T-helper 2 cell treated with Interferon-gamma antibody and Interleukin-4, amounts not matched to agents 5 μg/mL and 100 μg/mL, for 36 hours (primary cell): Measurements from ENCODE around the gene TRAPPC1.
A peak's percentile ranks its signal among the peaks of the same experiment; 100 is the strongest.

Experiments used
- DNase-seq: peaks from one replicate; pipeline ENCODE4 v3.0.0; 2021; ENCODE audit warnings: low spot score
- H3K27ac Mint-ChIP-seq: one replicate; pipeline ENCODE4 v1.8.0; 2021; ENCODE audit warnings: mild to moderate bottlenecking, mixed read lengths
- H3K27me3 Mint-ChIP-seq: one replicate; pipeline ENCODE4 v1.8.0; 2021; ENCODE audit warnings: low read depth, mixed read lengths
- H3K36me3 Mint-ChIP-seq: one replicate; pipeline ENCODE4 v1.8.0; 2021; ENCODE audit warnings: low read depth, mixed read lengths
- H3K4me1 Mint-ChIP-seq: one replicate; pipeline ENCODE4 v1.8.0; 2021; ENCODE audit warnings: low read depth, mixed read lengths
- H3K4me3 Mint-ChIP-seq: one replicate; pipeline ENCODE4 v1.8.0; 2022; ENCODE audit warnings: mild to moderate bottlenecking, moderate library complexity, mixed read lengths
- H3K9me3 Mint-ChIP-seq: one replicate; pipeline ENCODE4 v1.8.0; 2021; ENCODE audit warnings: mixed read lengths

Gene TRAPPC1, protein sequence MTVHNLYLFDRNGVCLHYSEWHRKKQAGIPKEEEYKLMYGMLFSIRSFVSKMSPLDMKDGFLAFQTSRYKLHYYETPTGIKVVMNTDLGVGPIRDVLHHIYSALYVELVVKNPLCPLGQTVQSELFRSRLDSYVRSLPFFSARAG

DNA sequence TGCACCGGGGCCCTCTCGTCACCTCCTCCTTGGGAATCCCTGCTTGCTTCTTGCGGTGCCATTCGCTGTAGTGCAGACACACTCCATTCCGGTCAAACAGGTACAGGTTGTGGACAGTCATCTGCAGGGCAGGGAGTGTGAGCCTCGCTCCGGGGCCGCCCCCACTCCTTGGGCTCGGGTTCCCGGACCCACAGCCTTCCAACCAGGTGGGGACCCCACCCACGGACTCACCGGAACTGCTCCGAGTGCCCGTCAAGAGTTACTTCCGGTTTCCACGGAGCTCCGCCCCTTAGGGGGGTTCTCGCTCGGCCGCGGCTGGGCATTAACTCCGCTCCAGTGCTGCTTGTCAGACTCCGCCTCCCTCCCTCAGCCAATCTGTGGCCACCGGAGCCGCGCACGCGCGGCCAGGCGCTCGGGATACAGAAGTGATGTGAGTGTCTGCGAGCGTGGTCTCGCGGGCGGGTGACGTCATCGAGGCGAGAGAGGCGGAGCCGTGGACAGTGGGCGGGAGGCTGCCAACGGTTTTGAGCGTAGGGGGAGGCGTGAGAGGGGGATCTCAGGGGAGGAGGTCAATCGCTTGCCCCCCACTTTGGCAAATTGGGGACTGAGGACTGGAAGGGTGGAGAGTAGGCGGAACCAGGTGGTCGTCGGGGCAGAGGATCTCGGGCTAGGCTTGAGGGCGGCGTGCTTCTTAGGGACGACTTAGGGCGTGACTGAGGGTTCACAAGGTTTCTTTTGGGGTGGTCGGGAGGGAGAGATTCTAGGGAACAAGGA is at the start of gene TRAPPC1, which contains the start of gene CNTROB:
Gene TRAPPC1, minus strand, starts transcription at position 238 of the 774 bp plus-strand sequence. Its CDS starts 117 bp downstream, at position 121.
Gene CNTROB, plus strand, starts transcription at position 498 of the 774 bp plus-strand sequence. CDS start 874 bp downstream, outside the sequence.
- no peaks in the 10 kb centered on the region for H3K9me3 Mint-ChIP-seq
- H3K36me3 Mint-ChIP-seq: peaks cover 32% of the 10 kb centered on the region
- H3K27ac Mint-ChIP-seq: peak within 1 kb of the TSS; percentile 99
- H3K27me3 Mint-ChIP-seq: no peaks in the 10 kb centered on the region
- peak within 1 kb of the TSS; percentile 97 for H3K4me3 Mint-ChIP-seq
- peak; percentile 100 for DNase-seq
- H3K4me1 Mint-ChIP-seq: peaks cover 37% of the 10 kb centered on the region

DNA sequence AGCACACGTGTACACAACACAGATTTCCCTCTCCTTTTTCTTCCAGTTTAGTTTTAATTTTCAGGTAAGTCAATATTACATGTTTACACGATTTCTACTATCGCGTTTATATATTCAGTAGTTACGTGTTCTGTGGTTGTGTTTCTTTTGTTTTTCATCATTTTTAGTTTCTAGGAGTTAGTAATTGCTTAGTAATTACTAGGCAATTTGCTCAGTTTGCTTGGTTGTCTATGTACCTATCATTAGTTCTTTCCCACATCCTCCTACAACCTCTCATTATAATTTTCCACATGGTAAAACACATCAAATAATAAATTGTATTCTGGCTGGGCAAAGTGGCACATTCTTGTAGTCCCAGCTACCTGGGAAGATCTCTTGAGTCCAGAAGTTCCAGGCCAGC is 46.1 kb upstream of the TRAPPC1 start:
- peaks cover 5% of the 10 kb centered on the region for H3K4me1 Mint-ChIP-seq
- H3K4me3 Mint-ChIP-seq: no peak overlapping the region
- peaks cover 7% of the 10 kb centered on the region for H3K36me3 Mint-ChIP-seq
- H3K27ac Mint-ChIP-seq: no peak overlapping the region
- no peak for DNase-seq
- peaks cover 5% of the 10 kb centered on the region for H3K27me3 Mint-ChIP-seq
- H3K9me3 Mint-ChIP-seq: peaks cover 24% of the 10 kb centered on the region

DNA sequence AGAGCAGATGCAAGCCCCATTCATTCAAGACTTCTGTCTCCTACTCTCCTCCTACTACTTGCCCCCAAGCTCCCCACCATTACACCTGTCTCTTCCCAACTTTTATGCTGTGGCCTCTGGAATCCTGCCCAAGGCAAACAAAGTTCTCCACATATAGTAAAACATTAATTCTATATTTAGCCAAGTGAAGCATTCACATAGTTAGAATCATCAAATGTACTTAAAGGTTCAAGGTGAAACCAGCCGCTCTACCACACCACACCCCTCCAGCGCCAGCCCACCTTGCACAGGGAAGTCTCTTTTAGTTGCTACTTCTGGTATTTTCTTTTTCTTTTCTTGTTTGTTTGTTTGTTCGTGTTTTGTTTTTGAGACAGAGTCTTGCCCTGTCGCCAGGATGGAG is 45.3 kb upstream of the TRAPPC1 start:
- no peak overlapping the region for H3K27ac Mint-ChIP-seq
- no peak for DNase-seq
- H3K4me1 Mint-ChIP-seq: no peaks in the 10 kb centered on the region
- H3K36me3 Mint-ChIP-seq: peaks cover 7% of the 10 kb centered on the region
- H3K27me3 Mint-ChIP-seq: peaks cover 3% of the 10 kb centered on the region
- H3K9me3 Mint-ChIP-seq: peaks cover 24% of the 10 kb centered on the region
- H3K4me3 Mint-ChIP-seq: no peak overlapping the region

DNA sequence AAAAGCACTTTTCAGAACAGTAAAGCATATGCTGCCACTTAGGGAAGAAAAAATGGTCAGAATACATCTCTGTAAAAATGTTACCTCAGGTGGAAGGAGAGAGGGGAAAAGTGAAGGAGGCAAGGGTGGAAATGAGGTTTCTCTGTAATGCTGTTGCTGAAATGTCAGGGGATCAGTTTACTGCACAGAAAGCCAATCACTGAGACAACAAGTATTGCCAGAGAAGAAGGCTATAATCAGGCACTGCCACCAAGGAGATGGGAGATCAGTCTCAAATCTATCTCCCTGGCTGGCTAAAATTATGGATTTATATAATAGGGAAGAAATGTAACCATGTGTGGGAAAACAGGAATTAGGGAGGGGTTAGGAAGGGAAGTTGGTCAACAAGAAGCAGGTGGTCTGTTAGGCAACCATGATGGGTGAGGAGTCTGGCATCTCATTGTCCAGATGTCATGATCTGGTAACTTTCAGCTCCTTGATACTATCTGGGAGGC is 42.9 kb upstream of the TRAPPC1 start:
- H3K36me3 Mint-ChIP-seq: peaks cover 7% of the 10 kb centered on the region
- H3K4me3 Mint-ChIP-seq: no peak overlapping the region
- H3K27ac Mint-ChIP-seq: no peak overlapping the region
- no peaks in the 10 kb centered on the region for H3K4me1 Mint-ChIP-seq
- no peak for DNase-seq
- peaks cover 12% of the 10 kb centered on the region for H3K27me3 Mint-ChIP-seq
- H3K9me3 Mint-ChIP-seq: peaks cover 24% of the 10 kb centered on the region

DNA sequence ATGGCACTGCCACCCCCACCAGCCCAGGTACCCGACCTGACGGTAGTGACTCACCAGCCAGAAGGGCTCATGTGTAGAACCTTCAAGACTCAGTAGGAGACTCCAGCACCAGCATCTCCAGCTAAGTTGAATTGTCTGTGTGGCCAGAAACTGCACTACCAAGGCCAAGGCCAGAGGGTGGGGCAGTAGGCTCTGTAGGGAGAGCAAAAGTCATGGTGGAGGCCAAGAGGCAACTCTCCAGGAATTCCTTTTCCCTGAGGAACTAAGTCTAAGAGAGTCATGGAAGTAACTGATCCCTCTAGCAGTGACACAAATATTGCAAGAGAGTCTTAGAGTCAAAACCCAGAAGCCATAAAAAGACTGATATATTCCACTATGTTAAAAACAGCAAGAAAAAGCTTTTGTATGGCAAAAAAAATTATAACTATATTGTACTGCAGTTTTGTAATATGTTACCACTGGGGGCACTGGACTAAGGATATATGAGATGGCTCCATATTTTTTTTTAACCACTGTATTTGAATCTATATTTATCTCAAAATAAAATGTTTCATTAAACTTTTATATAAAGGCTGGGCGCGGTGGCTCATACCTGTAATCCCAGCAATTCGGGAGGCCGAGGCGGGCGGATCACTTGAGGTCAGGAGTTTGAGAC is 40.5 kb upstream of the TRAPPC1 start:
- Mint-ChIP-seq H3K27me3 (peaks cover 11% of the 10 kb centered on the region), H3K27ac (no peak overlapping the region), H3K36me3 (peaks cover 7% of the 10 kb centered on the region), H3K4me3 (no peak overlapping the region), H3K4me1 (peaks cover 3% of the 10 kb centered on the region), H3K9me3 (peaks cover 21% of the 10 kb centered on the region)
- no peak for DNase-seq

DNA sequence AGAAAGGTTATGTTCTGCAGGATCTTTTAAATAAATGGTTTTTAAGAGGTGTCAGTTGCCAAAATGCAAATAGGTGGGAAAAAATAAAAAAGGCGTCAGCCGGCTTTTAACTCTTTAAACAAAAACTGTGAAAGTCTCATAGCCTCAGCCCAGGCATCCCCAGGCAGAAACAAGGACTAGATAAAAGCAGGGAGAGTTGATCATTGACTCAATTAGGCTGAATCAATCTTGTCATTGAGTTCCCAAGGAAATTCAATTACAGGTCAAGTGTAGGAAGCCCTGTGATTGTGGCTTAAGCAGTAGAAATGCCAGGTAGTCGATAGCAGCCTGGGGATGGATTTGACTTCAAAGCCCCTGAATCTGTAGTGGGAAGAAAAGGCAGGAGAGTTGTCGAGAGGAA is 39.9 kb upstream of the TRAPPC1 start:
- Mint-ChIP-seq H3K4me3 (no peak overlapping the region), H3K36me3 (peaks cover 7% of the 10 kb centered on the region), H3K27me3 (peaks cover 11% of the 10 kb centered on the region), H3K27ac (no peak overlapping the region), H3K4me1 (peaks cover 3% of the 10 kb centered on the region), H3K9me3 (peaks cover 16% of the 10 kb centered on the region)
- no peak for DNase-seq

DNA sequence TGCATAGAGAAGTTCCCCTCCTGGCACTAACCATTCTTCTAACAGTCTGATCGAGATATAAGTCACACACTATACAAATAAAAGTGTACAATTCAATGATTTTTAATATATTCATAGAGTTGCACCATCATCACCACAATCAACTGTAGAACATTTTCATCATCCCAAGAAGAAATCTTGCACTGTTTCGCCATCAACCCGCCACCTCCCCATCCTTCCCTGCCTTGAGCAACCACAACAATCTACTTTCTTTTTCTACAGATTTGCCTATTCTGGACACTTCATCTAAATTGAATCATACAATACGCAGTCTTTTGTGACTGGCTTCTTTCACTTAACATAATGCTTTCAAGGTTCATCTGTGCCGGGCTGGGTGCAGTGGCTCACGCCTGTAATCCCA is 37.7 kb upstream of the TRAPPC1 start:
- no peak overlapping the region for H3K27ac Mint-ChIP-seq
- H3K4me3 Mint-ChIP-seq: no peak overlapping the region
- H3K9me3 Mint-ChIP-seq: peaks cover 3% of the 10 kb centered on the region
- H3K36me3 Mint-ChIP-seq: peaks cover 2% of the 10 kb centered on the region
- no peak for DNase-seq
- H3K4me1 Mint-ChIP-seq: peaks cover 3% of the 10 kb centered on the region
- peaks cover 11% of the 10 kb centered on the region for H3K27me3 Mint-ChIP-seq

DNA sequence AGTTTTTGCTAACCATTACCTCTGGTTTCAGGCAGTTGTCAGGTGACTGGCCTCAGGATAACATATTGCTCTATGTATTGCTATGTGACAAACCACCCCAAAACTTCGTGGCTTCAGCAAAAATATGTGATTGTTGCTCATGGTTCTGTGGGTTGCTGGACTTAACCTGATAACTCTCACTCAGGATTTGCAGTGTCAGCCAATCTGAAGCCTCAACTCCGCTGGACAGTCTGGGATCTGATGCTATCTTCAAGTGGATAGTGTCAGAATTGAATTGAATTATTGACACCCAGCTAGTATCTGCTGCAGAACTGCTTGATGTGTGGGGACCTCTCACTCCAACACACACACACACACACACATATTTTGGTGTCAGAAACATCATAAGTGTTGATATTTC is 36.0 kb upstream of the TRAPPC1 start:
- peaks cover 3% of the 10 kb centered on the region for H3K4me1 Mint-ChIP-seq
- no peak overlapping the region for H3K4me3 Mint-ChIP-seq
- H3K36me3 Mint-ChIP-seq: no peaks in the 10 kb centered on the region
- DNase-seq: no peak
- H3K27ac Mint-ChIP-seq: no peak overlapping the region
- no peaks in the 10 kb centered on the region for H3K9me3 Mint-ChIP-seq
- peaks cover 11% of the 10 kb centered on the region for H3K27me3 Mint-ChIP-seq

DNA sequence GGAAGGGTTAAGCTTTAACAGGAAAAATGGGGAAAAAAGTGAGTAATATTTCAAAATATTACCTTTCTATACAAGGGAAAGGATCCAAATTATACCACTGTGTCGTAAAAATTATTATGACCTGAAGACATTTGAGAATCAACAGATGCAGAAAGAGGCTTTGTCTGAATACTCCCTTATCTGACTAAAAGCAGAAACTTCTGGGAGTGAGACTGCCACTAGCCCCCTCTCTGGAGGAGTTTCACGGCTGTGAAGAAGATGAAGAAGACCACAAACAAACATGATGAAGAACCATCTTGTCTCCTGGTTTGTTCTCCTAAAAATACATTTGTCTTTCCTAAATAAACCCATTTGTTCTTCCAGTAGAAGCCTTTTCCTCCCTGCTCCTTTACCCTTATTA is 29.7 kb upstream of the TRAPPC1 start:
- H3K27me3 Mint-ChIP-seq: peaks cover 8% of the 10 kb centered on the region
- H3K4me1 Mint-ChIP-seq: no peaks in the 10 kb centered on the region
- no peak overlapping the region for H3K27ac Mint-ChIP-seq
- no peak for DNase-seq
- H3K9me3 Mint-ChIP-seq: no peaks in the 10 kb centered on the region
- H3K36me3 Mint-ChIP-seq: no peaks in the 10 kb centered on the region
- no peak overlapping the region for H3K4me3 Mint-ChIP-seq

DNA sequence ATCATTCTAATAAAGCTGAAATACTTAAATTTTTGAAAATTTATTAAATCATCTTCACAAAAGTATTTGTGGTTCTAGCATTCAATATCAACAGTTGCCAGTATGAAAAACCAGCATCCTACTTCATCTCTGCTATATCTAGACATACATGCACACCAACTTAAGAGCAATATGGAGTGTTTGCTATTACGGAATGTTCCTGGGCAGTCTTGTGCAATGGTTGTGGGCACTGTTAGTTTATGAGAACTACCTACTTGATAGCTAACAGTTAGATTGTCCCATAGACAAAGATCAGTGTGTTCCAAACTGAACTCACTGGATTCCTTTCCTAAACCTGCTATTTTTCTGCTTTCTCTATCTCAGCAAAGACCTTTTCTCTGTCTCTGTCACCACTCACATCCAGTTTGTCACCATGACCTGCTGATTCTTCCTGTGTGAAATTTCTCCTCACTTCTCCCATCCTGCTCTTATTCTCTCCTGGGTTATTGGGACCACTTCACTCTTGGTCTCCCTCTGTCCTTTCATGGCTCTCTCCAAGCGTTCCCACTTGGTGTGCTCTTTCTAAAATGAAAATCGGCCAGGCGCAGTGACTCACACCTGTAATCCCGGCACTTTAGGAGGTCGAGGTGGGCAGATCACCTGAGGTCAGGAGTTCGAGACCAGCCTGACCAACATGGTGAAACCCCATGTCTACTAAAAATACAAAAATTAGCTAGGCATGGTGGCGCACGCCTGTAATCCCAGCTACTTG is 27.9 kb upstream of the TRAPPC1 start:
- Mint-ChIP-seq H3K36me3 (no peaks in the 10 kb centered on the region), H3K4me3 (no peak overlapping the region), H3K27ac (no peak overlapping the region), H3K27me3 (peaks cover 8% of the 10 kb centered on the region), H3K4me1 (no peaks in the 10 kb centered on the region), H3K9me3 (no peaks in the 10 kb centered on the region)
- DNase-seq: no peak

DNA sequence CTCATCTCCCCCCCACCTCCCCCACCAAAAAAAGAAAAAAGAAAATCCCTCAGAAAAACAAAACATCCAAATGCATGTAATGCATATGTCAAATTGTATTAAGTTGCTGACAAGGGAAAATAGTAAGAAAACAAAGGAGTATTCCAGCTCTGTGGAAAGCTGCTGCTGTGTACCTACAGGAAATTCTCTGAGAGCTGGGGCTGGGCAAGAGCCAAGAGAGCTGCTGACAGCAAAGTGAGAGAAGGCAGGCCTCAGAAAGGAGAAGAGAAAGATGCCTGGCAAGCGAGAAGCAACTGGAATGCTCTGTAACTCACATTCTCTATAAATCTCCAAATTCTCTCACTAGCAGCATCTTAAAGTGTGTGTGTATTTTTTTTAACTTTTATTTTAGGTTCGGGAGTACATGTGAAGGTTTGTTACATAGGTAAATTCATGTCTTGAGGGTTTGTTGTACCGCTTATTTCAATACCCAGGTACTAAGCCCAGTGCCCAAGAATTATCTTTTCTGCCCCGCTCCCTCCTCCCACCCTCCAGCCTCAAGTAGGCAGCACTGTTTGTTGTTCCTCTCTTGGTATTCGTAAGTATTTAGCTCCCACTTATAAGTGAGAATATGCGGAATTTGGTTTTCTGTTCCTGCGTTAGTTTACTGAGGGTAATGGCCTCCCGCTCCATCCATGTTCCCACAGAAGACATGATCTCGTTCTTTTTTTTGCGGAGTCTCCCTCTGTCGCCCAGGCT is 24.7 kb upstream of the TRAPPC1 start:
- H3K4me1 Mint-ChIP-seq: peaks cover 18% of the 10 kb centered on the region
- H3K27ac Mint-ChIP-seq: no peak overlapping the region
- no peaks in the 10 kb centered on the region for H3K9me3 Mint-ChIP-seq
- H3K36me3 Mint-ChIP-seq: peaks cover 2% of the 10 kb centered on the region
- no peak overlapping the region for H3K4me3 Mint-ChIP-seq
- DNase-seq: no peak
- peaks cover 4% of the 10 kb centered on the region for H3K27me3 Mint-ChIP-seq

DNA sequence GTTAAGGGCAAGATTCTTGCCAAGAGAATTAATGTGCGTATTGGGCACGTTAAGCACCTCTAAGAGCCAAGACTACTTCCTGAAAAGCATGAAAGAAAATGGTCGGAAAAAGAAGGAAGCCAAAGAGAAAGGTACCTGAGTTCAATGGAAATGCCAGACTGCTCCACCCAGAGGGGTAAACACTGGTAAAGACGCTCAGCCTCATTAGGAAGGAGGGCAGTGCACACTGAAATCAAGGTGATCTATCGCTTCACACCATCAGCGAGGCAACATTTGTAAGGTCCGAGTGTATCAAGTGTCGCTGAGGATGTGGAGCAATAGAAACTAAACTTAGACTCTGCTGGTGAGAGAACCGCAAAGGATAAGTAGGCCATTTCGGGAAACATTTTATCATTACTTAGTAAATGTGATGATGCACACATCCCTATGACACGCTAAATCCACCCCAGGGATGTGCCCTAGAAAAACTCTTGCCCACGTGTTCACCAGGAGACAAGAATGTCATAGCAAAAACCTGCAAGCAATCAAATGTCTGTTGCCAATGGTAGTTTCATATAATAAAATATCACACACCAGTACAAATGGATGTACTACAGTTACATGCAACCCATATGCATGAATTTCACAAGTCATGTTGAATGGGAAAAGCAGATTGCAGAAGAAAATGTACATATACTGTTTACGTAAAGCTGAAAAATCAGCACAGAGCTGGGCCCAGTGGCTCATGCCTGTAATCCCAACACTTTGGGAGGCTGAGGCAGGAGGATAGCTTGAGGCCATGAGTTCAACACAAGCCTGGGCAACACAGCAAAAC is 23.9 kb upstream of the TRAPPC1 start:
- H3K27me3 Mint-ChIP-seq: peaks cover under 1% of the 10 kb centered on the region
- peaks cover 4% of the 10 kb centered on the region for H3K36me3 Mint-ChIP-seq
- no peak overlapping the region for H3K27ac Mint-ChIP-seq
- peaks cover 22% of the 10 kb centered on the region for H3K4me1 Mint-ChIP-seq
- DNase-seq: no peak
- no peak overlapping the region for H3K4me3 Mint-ChIP-seq
- H3K9me3 Mint-ChIP-seq: no peaks in the 10 kb centered on the region
